GM19395 (cell line): ENCODE results near the gene ASAH2B.

Source experiments
- ATAC-seq: cut with Tn5 transposase; IDR thresholded peaks from one replicate; pipeline ENCODE4 v1.9.1; 2021; ENCODE audit warnings: mild to moderate bottlenecking, moderate library complexity; ENCODE audit not compliant: unreplicated experiment

Gene ASAH2B

DNA sequence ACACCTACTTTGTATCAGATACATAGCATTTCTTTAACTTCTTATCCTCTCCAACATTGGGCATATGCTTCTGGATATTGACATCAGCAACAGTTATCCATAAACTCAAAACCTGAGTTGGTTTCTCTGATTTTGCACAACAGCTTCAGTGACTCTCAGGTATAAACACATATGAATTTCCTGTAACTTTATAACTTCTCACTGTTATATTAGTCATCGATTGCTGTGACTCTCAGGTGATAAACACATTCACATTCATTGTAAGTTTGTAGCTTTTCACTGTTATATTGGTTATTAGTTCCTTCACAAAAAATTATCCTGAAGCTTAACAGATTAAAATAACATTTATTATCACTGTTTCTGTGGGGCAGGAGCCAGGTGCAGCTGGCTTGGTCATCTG is 57.0 kb downstream of the ASAH2B start:
- no peak for ATAC-seq

DNA sequence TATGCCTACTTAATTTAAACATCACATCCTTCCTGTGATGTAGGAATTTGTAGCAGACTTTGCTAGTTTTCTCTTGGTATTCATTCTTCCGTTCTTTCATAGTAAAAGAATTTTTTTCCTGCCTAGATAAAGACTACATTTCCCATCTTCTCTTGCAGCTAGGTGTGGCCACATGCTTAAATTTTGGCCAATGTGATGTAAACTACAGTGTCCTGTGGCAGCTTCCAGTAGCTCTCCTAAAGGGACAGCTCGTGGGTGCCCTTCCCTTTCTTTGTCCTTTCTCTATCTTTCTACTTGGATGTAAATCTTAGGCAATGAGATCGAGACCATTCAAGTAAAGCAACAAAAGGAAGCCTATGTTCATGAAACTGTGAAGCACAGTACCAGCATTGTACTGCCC is 58.6 kb downstream of the ASAH2B start:
- no peak for ATAC-seq

DNA sequence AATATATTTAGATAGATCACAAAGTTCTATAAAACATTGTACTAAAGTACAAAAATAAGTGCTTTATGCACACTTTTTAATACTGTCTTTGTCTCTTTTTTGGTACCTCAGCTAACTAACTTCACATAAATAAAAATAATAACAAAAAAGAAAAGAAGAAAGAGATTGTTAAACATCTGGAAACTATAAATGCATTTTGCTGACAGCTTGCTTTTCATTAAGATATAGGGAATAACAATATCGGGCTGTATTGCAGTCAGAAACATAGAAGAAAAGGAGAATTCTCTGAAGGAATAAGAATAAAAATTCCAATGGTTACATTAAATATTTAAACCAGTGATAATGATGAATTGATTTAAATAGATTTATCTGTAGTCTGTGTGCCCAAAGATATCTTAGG is 59.9 kb downstream of the ASAH2B start:
- no peak for ATAC-seq

DNA sequence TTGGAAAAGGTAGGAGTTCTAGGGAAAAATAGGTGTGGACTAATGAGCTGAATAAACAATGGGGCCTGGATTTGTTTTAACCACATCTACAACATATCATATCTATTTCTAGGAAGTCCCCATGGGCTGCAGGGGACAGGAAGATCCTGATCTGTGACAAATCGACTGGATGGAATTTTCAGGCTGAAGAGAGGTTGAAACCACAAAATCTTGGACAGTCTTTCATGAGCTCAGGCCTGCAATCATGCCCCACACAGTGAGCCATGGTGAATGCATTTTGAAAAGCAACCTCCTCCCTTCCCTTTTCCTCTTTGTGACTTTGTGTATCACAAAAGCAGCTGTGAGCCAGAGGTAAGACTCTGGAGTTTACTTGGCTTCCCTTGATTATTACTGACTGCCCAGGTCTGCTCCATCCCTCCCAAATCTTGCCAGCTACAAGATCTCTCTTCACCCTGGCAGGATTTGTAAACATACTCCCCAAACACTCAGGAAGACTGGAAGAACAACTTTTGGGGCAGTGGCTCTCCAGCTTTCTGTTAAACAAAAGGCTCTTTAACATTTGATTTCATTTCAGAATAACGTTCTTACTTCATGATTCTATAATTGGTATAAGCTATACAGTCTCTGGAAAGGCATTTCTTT is 66.4 kb downstream of the ASAH2B start:
- ATAC-seq: no peak

DNA sequence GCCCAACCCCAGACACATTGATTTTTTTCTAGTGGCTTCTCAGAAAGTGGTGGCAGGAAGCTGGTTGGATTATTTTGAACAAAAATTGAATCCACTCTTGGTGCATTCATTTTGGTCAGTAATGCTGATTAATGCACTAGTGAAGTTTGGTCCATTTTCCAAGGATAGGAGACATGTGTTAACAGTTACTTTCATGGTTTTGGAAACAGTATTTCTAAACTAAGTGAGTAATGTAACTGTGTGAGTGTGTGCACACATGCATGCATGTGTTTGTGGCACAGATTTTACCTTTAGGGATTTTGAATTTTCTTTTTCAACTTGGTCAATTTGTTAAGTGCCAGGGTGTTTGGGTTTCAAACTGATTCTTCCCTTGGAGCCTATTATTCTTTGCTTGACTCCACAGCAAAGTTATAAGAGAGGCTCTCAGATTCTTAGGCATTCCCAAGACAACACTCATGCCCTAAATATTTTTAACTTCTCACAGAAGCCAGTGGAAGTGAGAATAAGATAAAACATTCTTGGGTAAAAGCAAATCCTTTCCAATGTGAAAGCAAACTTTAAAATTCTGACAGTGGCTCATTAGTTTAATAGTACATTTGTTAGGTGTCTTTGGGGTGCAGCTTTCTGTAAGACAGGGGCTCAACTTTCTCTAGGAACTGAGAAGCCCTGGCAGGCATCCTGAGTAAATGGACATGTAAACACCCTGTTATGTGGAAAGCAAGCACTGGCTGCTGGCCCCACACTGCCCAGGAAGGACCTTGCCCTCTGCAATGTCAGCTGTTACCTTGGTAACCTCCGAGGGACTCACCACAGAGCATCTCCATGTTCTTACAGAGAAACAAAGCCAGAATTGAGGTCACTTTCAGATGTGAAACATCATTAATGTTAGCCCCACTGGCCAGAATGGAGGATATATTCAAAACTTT is 68.4 kb downstream of the ASAH2B start:
- ATAC-seq: no peak
